COR-L47 (cell line): ENCODE data around the gene ZNF333.
A peak's percentile ranks its signal among the peaks of the same experiment; 100 is the strongest.
"Not testable (repeated sequence)": the region's sequence is repeated elsewhere in the genome, so short reads cannot be mapped to it uniquely, and the experiment has no call there.

Experiments
- DNase-seq: peaks from one replicate; lab custom pipeline; 2025; lab: John Stamatoyannopoulos, UW

The ZNF333 gene

GRCh38 chr19:14699641-14700040 lies 9.8 kb downstream of the ZNF333 start:
- DNase-seq = no peak

DNA sequence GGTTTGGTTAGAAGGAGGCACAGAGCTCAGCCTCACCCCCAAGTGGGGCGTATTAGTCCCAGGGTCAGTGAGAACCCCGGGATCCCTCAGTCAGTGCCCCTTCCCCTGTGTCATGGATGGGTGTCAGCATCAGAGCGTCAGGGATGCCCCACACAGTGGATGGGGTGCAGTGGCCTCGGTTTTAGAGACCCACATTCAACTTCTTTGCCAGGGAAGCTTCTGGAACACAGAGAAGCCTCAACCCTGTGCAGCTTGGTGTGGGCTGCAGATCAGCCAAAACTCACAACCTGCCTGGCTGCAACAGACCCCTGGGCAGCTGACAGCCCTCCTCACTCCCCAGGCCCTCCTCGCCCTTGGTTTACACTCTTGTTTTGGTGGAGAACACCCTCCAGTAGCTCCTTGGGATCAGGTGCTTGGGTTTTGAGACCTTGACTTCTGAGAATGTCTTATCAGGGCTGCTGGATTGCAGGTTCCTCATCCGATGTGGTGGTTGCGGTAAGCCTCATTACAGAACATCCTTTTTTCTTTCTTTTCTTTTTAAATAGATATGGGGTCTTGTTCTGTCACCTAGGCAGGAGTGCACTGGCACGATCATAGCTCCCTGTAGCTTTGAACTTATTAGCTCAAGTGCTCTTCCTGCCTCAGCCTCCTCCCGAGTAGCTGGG lies 11.0 kb downstream of the ZNF333 start:
- DNase-seq = no peak

- no peak for DNase-seq
These were observed 14.0 kb downstream of the ZNF333 start for GRCh38 chr19:14703833-14704232.

GRCh38 chr19:14704450-14704849 lies 14.6 kb downstream of the ZNF333 start:
- DNase-seq = no peak

- DNase-seq = no peak
These were observed 26.0 kb downstream of the ZNF333 start for GRCh38 chr19:14715841-14716240.

GRCh38 chr19:14718522-14719116 lies 28.8 kb downstream of the ZNF333 start:
- no peak for DNase-seq

DNA sequence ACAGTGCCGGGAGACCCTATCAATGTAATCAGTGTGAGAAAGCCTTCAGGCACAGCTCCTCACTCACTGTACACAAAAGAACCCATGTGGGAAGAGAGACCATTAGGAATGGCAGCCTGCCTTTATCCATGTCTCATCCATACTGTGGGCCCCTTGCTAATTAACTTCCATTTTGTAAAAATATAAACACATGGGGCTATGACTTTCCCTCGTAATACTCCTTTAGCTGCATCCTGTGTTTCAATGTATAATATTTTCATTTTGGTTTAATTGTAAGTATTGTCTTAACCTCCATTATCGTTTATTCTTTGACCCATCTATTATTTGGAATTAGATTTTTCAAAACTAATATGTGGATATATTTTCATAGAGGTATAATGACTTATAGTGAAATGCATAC lies 29.3 kb downstream of the ZNF333 start:
- DNase-seq = no peak

GRCh38 chr19:14722127-14722526 lies 32.3 kb downstream of the ZNF333 start:
- DNase-seq = no peak

DNA sequence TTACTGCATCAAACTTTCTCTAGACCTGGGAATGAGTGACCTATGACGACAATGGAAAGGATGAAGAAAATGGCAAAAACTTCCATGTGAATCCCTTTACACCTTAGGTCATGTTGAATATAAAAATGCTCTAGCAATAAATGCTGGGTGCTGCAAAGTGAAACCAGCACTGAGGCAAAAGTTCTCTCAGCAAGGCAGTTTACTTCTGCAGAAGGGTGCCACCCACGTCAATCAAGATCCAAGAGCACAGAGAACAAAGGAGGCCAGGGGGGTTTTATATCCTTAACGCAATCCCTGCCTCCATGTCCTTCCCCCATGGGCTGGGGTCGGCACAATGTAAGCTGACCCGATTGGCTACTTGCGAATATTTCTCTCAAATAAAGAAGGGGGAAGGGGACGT lies 38.7 kb downstream of the ZNF333 start:
- DNase-seq = no peak

GRCh38 chr19:14731200-14731599 lies 41.4 kb downstream of the ZNF333 start:
- DNase-seq = no peak

DNA sequence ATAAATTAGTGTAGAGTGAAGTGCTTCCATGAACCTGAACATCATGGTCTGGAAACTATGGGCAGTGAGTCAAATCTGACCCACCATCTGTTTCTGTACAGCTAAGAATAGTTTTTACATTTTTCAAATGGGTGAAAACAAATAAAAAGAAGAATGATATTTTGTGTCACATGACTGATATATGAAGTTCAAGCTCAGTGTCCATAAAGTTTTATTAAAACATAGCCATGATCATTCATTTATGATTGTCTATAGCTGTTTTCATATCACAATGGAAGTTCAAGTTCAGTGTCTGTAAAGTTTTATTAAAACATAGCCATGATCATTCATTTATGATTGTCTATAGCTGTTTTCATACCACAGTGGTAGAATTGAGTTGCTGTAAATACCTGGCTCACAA lies 42.7 kb downstream of the ZNF333 start:
- DNase-seq = no peak

DNA sequence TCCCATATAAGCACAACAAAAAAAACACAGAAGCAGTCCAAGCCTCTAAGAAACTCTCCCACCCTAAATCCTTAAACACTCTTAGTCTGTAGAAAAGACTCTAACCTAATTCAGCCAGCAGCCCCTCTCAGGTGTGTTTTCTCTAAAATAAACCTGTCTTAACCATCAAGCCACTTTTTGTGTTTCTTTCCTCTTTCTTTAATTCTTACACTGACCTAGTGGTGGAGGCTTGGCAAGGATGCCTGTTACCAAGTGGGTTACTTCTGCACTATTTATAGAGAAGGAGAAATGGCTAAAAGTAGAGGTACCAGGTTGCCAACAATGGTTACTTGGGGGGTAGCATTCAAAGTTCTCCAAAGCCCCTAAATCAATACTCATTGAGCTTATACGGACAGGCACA lies 43.7 kb downstream of the ZNF333 start:
- DNase-seq = no peak

DNA sequence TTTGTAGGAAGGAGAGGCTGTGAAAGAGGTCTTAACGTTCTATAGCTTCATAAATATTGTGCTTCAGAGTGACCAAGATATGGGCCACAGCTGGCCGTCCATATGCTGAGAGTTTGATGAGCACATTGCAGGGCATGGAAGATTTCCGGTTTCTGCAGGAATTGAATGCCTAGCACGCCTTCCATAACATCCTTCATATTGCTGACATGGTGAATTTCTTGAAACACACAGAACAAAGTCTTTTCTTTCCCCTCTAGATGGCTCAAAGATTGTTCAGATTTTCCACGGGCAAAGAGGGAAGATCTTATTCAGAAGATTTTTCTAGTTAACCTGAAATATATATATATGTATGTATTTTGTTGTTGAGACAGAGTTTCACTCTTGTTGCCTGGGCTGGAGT lies 46.1 kb downstream of the ZNF333 start:
- no peak for DNase-seq

GRCh38 chr19:14746886-14747285 lies 57.0 kb downstream of the ZNF333 start:
- DNase-seq = no peak

DNA sequence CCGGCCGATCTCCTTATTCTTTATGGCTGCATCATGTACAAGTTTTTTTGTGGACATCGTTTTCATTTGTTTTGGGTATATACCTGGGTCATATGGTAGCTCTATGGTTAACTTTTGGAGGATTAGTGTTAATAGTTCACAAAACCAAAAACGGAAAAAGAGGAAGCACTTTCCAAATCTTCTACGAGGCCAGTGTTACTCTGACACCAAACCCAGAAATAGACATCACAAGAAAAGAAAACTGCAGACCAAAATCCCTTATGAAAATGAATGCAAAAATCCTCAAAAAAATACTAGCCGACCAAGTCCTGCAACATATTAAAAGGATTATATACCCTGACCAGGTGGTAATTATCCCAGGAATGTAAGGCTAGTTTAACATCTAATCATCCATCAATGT lies 58.8 kb downstream of the ZNF333 start:
- no peak for DNase-seq

DNA sequence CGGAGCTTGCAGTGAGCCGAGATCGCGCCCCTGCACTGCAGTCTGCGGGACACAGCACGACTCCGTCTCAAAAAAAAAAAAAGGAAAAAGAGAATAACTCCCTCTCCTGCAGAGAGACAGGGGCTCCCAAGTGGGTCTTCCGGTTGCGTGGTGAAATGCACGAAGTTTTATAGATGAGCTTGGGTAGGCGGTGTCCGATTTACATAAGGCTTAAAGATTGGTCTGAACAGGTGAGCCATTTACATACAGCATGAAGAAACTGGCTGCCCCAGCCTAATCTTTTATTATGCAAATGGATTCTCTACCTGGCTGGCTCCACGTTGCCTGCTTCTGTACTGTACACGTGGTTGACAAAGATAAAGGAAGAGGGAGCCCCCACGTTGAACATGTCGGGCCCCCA lies 69.0 kb downstream of the ZNF333 start:
- DNase-seq = peak; percentile 47

GRCh38 chr19:14761607-14762006 lies 71.8 kb downstream of the ZNF333 start:
- DNase-seq = no peak

GRCh38 chr19:14762111-14762510 lies 72.3 kb downstream of the ZNF333 start:
- DNase-seq = no peak

- no peak for DNase-seq
These were observed 73.8 kb downstream of the ZNF333 start for GRCh38 chr19:14763497-14764145.

- DNase-seq = no peak
These were observed 74.6 kb downstream of the ZNF333 start for GRCh38 chr19:14764401-14764800.

DNA sequence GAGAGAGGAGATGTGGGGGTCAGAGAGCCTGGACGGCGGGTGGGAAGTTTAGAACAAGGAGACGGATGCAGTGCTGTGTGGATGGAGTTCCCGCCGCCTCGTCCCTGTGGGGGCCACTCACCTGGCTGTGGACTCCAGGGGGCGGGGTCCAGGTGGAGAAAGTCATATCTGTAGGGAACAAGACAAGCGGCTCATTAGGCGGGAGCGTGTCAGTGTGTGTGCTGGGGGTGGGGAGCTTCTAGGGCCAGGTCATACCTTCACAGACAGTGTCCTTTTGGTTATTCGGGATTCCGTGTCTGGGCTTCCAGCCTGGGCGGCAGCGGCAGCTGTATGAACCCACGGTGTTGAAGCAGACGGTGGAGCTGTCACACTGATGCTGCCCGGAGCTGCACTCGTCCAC lies 75.6 kb downstream of the ZNF333 start:
- not testable (repeated sequence) for DNase-seq

- not testable (repeated sequence) for DNase-seq
These were observed 76.0 kb downstream of the ZNF333 start for GRCh38 chr19:14765841-14766240.

DNA sequence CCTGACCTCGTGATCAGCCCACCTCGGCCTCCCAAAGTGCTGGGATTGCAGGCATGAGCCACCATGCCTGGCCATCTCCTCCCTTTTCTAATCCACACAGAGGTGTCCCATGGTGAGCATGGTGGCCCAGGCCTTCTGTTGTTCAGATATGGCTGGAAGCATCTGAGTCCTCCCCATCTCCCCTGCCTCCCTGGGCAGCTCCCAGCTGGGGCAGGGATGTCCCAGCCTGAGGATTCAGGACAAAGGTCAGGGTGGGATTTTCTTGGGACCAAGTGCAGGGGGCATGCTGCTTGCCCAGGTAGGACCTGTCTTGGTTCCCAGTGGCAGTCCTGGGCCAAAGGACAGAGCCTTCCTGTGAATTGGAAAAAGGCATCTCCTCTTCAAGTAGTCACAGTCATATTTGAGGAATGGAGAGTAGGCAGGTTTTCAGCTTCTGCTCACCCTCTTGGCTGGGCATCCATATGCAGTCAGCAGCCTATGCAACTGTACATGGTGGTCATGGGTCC lies 77.7 kb downstream of the ZNF333 start:
- no peak for DNase-seq
